ENCODE measurements around the gene MS4A3. TPM values are rescaled to one million over a fixed set of nuclear protein-coding genes. Genes with fewer than 3 reads are reported as not detected.
A peak's percentile ranks its signal among the peaks of the same experiment; 100 is the strongest.

MS4A3 gene
- total and polyA plus RNA-seq, 9 of the 15 experiments (the other 6 are each of a cell fraction or from before 2014, with no cell fraction given): 3.4 to 94.5 (median 58.8) TPM

- no peak for TF ChIP-seq NFXL1 (CRISPR knock-in tag; IDR thresholded peaks at IDR 0.05)
- TF ChIP-seq RFX1 (IDR thresholded peaks at IDR 0.05): no peak
- no peak for TF ChIP-seq PTTG1 (tag; IDR thresholded peaks at IDR 0.05; ENCODE audit: low read depth)
- peak; percentile 83 for TF ChIP-seq ATF3 (IDR thresholded peaks at IDR 0.05)
- TF ChIP-seq ATF3 (CRISPR knock-in tag; conservative IDR thresholded peaks at IDR 0.05): no peak
- no peak for TF ChIP-seq NR2C1 (IDR thresholded peaks at IDR 0.05)
- no peak for TF ChIP-seq NR2C1 (tag; IDR thresholded peaks at IDR 0.05)
- TF ChIP-seq MAZ (CRISPR knock-in tag; conservative IDR thresholded peaks at IDR 0.05 in 1 of 2, IDR thresholded peaks at IDR 0.05 in 1 of 2): 0 out of 4 replicates have a peak, but pooled peaks of 1 of the 2 experiments have one; percentile 35
- TF ChIP-seq PRPF4 (IDR thresholded peaks at IDR 0.05; ENCODE audit: insufficient read depth, low read depth, low read length, poor library complexity, severe bottlenecking): no peak
- no peak for TF ChIP-seq NRF1 (conservative IDR thresholded peaks at IDR 0.05 in 1 of 2, IDR thresholded peaks at IDR 0.05 in 1 of 2)
- TF ChIP-seq MYBL2 (IDR thresholded peaks at IDR 0.05; ENCODE audit: low read depth): no peak
- no peak for TF ChIP-seq MYBL2 (CRISPR knock-in tag; IDR thresholded peaks at IDR 0.05; ENCODE audit: borderline replicate concordance)
- no peak for TF ChIP-seq CBFB (CRISPR knock-in tag; IDR thresholded peaks at IDR 0.05)
- TF ChIP-seq MEIS2 (IDR thresholded peaks at IDR 0.05; ENCODE audit: partially characterized antibody): peak; percentile 75
- no peak for TF ChIP-seq FOS (IDR thresholded peaks at IDR 0.05; ENCODE audit: extremely low read depth, insufficient read length)
- TF ChIP-seq MYNN (IDR thresholded peaks at IDR 0.05): no peak
- TF ChIP-seq MYNN (CRISPR knock-in tag; IDR thresholded peaks at IDR 0.05): no peak
- no peak for TF ChIP-seq NFE2 (IDR thresholded peaks at IDR 0.05; ENCODE audit: low read depth)
- TF ChIP-seq ZNF592 (IDR thresholded peaks at IDR 0.05): no peak
- TF ChIP-seq JUN (IDR thresholded peaks at IDR 0.05; ENCODE audit: borderline replicate concordance, low read depth, low read length): peak; percentile 74; the same call in 1 of the 2 replicates
- TF ChIP-seq JUN (CRISPR knock-in tag; IDR thresholded peaks at IDR 0.05; ENCODE audit: borderline replicate concordance): no peak
- TF ChIP-seq ZNF449 (CRISPR knock-in tag; IDR thresholded peaks at IDR 0.05): no peak
Observed at GRCh38 chr11:60059052-60059451, 2.6 kb downstream of the MS4A3 start (continued).

All from K562 (cell line).